ENCODE results near the gene DNASE2.

DNA sequence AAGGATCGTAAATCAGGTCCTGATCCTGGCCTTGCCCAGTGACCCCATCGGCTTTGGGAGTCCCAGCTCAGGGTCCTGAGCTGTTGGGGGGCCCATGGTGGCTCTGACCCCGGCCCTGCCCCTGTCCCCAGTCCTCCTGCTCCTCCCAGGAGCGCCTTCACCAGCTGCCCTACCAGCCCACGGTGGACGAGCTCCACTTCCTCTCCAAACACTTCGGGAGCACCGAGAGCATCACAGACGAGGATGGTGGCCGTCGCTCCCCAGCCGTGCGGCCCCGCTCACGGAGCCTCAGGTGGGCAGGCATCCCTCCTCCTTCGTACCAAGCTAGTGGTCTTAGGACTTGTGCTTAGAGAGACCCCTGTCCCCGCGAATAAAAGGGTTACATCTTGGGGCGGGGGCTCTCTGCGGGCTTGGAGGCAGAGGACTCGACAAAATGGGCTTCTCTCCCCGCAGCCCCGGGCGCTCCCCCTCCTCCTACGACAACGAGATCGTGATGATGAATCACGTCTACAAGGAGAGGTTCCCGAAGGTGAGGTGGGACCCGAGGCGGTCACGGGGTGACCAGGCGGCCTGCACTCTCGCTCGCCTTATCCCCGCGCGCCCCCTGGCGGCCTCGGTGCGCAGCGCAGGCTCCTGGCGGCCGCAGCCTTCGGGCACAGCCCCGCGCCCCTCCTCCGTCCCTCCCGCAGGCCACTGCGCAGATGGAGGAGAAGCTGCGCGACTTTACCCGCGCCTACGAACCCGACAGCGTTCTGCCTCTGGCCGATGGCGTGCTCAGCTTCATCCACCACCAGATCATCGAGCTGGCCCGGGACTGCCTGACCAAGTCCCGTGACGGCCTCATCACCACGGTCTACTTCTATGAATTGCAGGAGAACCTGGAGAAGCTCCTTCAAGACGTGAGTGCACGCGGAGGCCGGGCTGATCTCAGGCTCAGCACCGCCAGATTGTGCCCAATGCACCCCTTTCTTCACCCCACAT is 33.8 kb downstream of the DNASE2 start:
- TF ChIP-seq POLR2A (IDR thresholded peaks at IDR 0.05; ENCODE audit: low read length): no peak
- no peak for TF ChIP-seq GATA1 (IDR thresholded peaks at IDR 0.05; ENCODE audit: low read depth, low read length)
